ENCODE data around the gene TEX26. TPM values are rescaled to one million over a fixed set of nuclear protein-coding genes. Genes with fewer than 3 reads are reported as not detected.

Gene TEX26
- total RNA-seq, 1 experiment from 2014 or later = not detected

DNA sequence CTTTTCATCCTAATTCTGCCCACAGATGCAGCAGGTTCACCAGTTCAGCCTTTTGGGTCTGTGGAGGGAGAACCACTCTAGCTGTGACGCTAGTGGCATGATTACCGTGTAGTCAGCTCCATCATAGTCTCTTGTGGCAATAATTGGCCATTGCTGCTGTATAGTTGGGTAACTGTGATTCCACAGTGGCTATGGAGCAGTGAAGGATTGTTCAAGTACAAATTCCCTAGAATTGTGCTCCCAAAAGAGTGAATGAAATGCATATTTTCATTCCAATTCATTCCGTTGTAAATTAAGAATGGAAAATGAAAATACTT is 856 bp downstream of the TEX26 start:
- no peak overlapping the region for H3K27ac ChIP-seq
- H3K4me1 ChIP-seq = no peaks in the 10 kb centered on the region
- H3K36me3 ChIP-seq = no peaks in the 10 kb centered on the region
- no peaks in the 10 kb centered on the region for H3K27me3 ChIP-seq
- no peak for DNase-seq
- no peaks in the 10 kb centered on the region for H3K9me3 ChIP-seq (replicated peaks)
- no peak overlapping the region for H3K4me3 ChIP-seq

DNA sequence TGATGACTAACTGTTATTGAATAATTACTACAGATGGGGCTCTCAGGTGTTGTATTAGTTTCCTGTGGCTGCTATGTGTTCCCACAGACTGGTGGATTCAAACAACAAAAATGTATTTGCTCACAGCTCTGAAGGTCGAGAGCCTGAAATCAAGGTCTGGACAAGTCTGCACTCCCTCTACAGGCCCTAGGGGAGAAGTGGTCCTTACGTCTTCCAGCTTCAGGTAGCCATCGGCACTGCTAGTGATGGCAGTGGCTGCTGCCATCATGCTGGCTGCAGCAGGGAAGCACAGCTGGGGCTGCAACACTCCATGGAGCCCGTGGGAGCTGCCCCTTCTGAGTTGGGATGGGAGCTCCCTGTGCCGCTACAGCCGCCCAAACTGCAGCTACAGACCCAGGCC is 1.9 kb downstream of the TEX26 start:
- H3K4me3 ChIP-seq = no peak overlapping the region
- H3K27me3 ChIP-seq = no peaks in the 10 kb centered on the region
- H3K4me1 ChIP-seq = no peaks in the 10 kb centered on the region
- H3K27ac ChIP-seq = no peak overlapping the region
- DNase-seq = no peak
- no peaks in the 10 kb centered on the region for H3K9me3 ChIP-seq (replicated peaks)
- H3K36me3 ChIP-seq = no peaks in the 10 kb centered on the region

DNA sequence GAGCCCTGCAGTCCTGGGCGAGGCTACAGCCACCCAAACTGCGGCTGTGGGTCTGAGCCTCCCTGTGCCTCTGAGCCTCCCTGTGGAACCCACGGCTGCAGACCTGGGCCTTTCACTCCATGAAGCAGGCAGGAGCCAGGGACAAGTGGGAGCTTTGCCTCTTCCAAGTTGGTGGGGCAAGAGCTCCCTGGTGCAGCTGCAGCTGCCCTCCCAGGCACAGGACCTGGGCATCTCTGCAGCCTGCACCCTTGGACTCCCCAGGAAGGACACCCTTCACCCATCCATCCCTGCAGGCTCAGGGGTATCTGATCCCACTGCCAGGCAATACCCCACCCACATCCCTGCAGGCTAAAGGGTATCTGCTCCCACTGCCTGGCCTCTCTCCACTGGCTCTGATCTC is 2.3 kb downstream of the TEX26 start:
- Histone ChIP-seq H3K9me3 (replicated peaks) (no peaks in the 10 kb centered on the region), H3K36me3 (no peaks in the 10 kb centered on the region), H3K4me3 (no peak overlapping the region), H3K27ac (no peak overlapping the region), H3K27me3 (no peaks in the 10 kb centered on the region), H3K4me1 (no peaks in the 10 kb centered on the region)
- no peak for DNase-seq

DNA sequence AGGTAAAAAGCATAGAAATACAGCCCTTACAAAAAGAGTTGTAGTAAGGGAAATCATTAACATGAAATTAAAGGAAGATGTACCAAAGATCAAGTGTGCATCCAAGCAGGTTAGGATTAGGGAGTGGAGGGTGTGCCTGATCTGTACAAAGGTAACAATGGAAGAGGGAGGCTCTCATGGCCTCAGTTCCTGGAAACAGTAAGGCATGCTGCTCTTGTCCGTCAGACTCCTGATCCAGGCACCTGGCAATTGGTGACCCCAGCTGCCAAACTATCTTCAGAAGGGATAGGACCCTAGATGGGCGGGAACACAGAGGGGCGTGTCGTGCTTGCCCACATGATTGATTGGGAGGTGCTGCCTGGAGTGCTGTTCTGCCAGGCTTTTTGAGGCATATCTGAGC is 4.5 kb downstream of the TEX26 start:
- Histone ChIP-seq H3K4me1 (no peaks in the 10 kb centered on the region), H3K27me3 (no peaks in the 10 kb centered on the region), H3K36me3 (no peaks in the 10 kb centered on the region), H3K27ac (no peak overlapping the region), H3K4me3 (no peak overlapping the region), H3K9me3 (replicated peaks) (no peaks in the 10 kb centered on the region)
- DNase-seq = no peak

DNA sequence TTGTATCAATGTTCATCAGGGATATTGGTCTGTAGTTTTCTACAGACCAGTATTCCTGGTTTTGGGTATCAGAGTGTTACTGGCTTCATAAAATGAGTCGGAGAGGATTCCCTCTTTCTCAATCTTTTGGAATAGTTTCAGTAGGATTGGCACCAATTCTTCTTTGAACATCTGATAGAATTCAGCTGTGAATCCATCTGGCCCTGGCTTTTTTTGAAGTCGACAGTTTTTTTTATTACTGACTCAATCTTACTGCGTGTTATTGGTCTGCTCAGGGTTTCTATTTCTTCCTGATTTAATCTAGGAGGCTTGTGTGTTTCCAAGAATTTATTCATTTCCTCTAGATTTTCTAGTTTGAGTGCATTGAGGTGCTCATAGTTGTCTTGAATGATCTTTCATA is 11.4 kb downstream of the TEX26 start:
- no peaks in the 10 kb centered on the region for H3K4me1 ChIP-seq
- no peak overlapping the region for H3K27ac ChIP-seq
- peaks cover 11% of the 10 kb centered on the region for H3K9me3 ChIP-seq (replicated peaks)
- DNase-seq = no peak
- H3K36me3 ChIP-seq = no peaks in the 10 kb centered on the region
- H3K27me3 ChIP-seq = no peaks in the 10 kb centered on the region
- no peak overlapping the region for H3K4me3 ChIP-seq

DNA sequence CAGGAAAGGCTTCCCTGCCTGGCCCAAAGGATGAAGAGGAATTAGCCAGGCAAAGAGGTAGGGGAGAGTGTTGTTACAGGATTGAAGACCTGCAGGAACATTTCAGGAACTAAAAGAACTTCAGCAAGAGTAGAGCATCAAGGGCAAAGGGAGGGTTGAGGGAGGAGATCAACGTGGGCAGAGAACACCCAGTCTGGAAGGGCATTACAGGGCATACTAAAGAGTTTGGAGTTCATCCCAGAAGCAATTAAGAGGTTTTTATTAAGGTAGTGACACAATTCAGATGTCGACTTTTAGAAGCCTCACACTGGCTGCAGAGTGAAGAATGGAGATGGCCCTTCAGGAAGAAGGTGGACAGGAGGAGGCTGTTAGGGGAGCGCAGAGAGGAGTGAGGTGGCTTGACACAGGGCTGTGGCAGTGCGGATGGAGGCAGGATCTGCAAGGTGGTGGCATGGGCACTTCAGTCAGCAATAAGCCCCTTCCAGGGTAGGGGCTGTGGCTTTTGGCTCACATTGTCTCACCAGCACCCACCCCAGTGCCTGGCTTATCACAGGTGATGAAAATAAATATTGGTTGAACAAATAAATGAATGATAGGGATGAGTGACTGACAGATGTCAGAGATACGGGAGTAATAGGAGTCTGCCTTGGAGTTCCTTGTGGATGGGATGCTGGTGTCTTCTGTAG is 24.9 kb downstream of the TEX26 start:
- Histone ChIP-seq H3K27ac (no peak overlapping the region), H3K4me1 (no peaks in the 10 kb centered on the region), H3K4me3 (no peak overlapping the region), H3K9me3 (replicated peaks) (peaks cover 4% of the 10 kb centered on the region; the same call in 1 of the 2 replicates), H3K27me3 (no peaks in the 10 kb centered on the region), H3K36me3 (no peaks in the 10 kb centered on the region)
- no peak for DNase-seq

DNA sequence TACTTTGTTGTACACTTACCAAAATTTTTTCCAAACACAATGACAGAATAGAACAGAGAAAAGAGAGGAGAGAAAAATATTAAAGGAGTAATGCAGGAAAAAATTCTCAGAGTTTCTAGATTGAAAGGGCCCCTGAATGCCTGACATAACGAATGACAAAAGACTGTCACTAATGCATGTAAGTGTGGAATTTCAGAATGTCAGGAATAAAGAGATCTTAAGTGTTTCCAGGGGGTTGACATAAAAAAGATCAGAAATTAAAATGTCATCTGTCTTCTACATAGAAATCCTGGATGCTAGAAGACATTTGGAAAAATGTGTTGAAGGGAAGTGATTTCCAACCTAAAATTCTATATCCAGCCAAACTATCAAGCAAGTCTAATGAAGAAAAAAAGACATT is 27.2 kb downstream of the TEX26 start:
- Histone ChIP-seq H3K4me3 (no peak overlapping the region), H3K9me3 (replicated peaks) (peaks cover 4% of the 10 kb centered on the region; the same call in 1 of the 2 replicates), H3K4me1 (no peaks in the 10 kb centered on the region), H3K27ac (no peak overlapping the region), H3K27me3 (no peaks in the 10 kb centered on the region), H3K36me3 (no peaks in the 10 kb centered on the region)
- no peak for DNase-seq

DNA sequence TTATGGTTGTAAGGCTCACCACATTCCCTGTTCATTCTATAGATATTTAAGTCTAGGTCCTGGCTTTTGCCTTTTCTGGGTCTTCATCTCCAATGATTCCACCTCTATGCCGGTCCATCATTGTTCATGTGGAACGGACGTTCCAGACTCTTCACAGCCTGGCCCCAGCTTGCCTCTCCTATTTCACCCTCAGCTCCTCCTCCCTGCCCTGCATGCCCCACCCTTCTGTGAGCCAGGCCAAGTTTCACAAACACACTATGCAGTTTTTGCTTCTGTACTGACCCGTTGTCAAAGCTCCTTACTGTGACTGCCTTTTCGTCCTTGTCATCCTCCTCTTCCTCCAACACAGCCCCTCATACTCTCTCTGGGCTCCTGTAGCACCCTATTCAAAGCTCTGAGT is 31.3 kb downstream of the TEX26 start:
- no peak overlapping the region for H3K27ac ChIP-seq
- H3K4me1 ChIP-seq = no peaks in the 10 kb centered on the region
- no peaks in the 10 kb centered on the region; the same call in 1 of the 2 replicates for H3K27me3 ChIP-seq
- H3K36me3 ChIP-seq = no peaks in the 10 kb centered on the region
- DNase-seq = peak; percentile 40 to 65
- H3K9me3 ChIP-seq (replicated peaks) = peaks cover 4% of the 10 kb centered on the region; the same call in 1 of the 2 replicates
- no peak overlapping the region for H3K4me3 ChIP-seq

DNA sequence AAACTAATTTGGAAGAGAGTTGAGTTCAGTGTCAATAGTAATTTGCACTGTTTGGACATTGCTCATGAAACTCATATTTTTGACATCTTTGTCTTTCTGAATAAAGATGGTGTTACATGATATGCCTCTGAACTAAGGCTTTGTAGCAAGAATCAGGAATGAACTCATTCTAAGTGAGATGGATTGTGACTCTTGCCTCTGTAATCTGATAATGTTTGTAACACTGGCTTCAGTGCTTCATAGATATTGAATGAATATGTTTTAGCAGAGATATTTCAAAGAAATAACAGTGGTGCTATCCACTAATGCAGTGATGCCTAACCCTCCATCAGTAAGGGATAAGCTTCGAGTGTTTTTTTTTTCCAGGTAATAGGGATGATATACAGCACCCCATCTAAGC is 32.9 kb downstream of the TEX26 start:
- Histone ChIP-seq H3K27me3 (no peaks in the 10 kb centered on the region; the same call in 1 of the 2 replicates), H3K4me1 (no peaks in the 10 kb centered on the region)
- no peak for DNase-seq

DNA sequence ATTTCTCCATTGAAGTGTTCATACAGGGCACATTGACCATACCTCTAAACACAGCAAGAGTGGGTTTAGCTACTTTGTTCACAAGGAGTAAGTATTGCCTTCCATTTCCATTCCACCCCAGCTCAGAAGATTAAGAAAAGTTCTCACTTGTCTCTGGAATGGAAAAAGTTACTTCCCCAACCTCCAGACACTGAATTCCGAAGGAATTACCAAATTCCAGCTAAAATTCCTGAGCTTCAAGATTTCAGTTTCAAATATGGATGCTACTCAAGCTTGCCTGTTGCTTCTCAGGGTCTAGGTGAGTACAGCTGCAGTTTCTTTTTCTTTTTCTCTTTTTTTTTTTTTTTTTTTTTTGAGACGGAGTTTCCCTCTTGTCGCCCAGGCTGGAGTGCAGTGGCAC is 33.6 kb downstream of the TEX26 start:
- Histone ChIP-seq H3K9me3 (replicated peaks) (no peaks in the 10 kb centered on the region), H3K27ac (no peak overlapping the region), H3K4me1 (no peaks in the 10 kb centered on the region), H3K36me3 (no peaks in the 10 kb centered on the region), H3K4me3 (no peak overlapping the region), H3K27me3 (no peaks in the 10 kb centered on the region; the same call in 1 of the 2 replicates)
- no peak for DNase-seq

More for the DNA sequence above, 32.9 kb downstream of the TEX26 start:
- H3K36me3 ChIP-seq = no peaks in the 10 kb centered on the region
- H3K9me3 ChIP-seq (replicated peaks) = no peaks in the 10 kb centered on the region
- no peak overlapping the region for H3K4me3 ChIP-seq
- H3K27ac ChIP-seq = no peak overlapping the region

DNA sequence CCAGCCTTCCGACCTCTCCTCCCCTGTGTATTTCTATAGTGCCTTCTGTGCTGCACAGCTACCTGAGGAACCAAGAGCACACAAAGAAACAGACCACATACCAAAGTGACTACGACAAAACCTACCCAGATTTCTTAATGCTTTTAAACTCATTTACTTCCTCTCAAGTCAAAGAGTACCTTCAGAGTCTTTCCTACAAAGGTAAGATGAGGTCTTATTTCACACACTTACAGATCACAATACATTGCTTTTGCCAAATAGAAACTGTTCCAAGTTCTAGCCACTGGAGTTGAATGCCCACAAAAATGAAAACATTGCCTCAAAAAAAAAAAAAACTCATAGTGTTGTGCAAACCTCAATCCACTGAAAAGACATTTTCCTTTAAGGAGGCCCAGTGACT is 36.4 kb downstream of the TEX26 start:
- Histone ChIP-seq H3K4me1 (no peaks in the 10 kb centered on the region), H3K27ac (no peak overlapping the region), H3K4me3 (no peak overlapping the region), H3K9me3 (replicated peaks) (no peaks in the 10 kb centered on the region), H3K36me3 (no peaks in the 10 kb centered on the region), H3K27me3 (no peaks in the 10 kb centered on the region; the same call in 1 of the 2 replicates)
- DNase-seq = no peak

DNA sequence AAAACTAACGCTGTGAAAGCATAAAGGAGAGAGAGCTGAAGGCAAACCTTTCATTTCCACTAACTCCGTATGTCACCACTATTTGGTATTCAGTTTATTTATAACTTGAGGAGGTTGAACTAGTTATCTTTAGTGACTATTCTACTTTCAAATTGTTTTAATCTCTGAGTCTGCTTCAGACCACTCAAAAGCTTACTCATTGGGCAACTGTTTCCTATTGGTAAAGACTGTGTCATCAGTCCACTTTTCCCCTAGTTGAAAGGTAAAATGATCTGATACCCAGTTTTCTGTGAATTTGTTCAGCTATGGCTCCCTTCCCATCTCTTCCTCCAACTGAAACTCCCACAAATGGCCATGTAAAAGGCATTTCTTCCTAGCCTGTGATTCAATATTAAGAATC is 39.1 kb downstream of the TEX26 start:
- DNase-seq = no peak
- Histone ChIP-seq H3K9me3 (replicated peaks) (no peaks in the 10 kb centered on the region), H3K27ac (no peak overlapping the region), H3K27me3 (no peaks in the 10 kb centered on the region; the same call in 1 of the 2 replicates), H3K4me3 (no peak overlapping the region), H3K36me3 (no peaks in the 10 kb centered on the region), H3K4me1 (no peaks in the 10 kb centered on the region)

DNA sequence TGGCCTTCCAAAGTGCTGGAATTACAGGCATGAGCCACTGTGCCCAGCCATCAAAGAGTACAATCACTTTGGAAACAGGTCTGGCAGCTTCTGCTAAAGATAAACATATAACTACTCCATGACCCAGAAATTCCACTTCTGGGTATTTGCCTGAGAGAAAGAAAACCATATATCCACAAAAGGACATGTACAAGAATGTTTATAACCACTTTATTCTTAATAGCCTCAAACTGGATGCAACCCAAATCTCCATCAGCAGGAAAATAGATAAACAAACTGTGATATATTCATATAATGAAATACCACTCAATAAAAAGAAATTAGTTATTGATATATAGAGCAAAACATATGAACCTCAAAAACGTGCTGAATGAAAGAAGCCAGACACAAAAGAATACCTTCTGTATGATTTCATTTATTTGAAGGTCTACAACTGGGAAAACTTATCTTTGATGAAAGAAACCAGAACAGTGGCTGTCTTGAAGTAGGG is 40.5 kb downstream of the TEX26 start:
- Histone ChIP-seq H3K27ac (no peak overlapping the region), H3K4me1 (peaks cover 8% of the 10 kb centered on the region), H3K27me3 (no peaks in the 10 kb centered on the region; the same call in 1 of the 2 replicates), H3K9me3 (replicated peaks) (no peaks in the 10 kb centered on the region), H3K4me3 (no peak overlapping the region), H3K36me3 (no peaks in the 10 kb centered on the region)
- no peak for DNase-seq

DNA sequence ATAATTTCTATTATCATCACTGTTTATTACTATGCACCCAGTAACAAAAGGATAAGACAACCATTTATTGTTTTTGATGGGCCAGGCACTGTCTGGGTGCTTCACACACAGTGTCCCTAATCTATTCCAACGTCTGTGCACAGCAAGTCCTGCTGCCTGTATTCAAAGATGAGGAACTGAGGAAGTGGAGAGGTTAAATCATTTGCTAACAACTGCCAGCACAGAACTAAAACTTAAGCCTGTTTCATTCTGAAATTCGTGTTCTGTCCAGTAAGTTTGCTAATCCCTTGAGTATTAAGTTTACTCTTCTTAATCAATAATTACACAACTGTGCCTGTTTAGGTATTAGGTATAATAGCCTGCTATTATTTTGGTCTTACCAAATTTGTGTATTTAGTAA is 41.9 kb downstream of the TEX26 start:
- Histone ChIP-seq H3K36me3 (no peaks in the 10 kb centered on the region), H3K4me3 (no peak overlapping the region), H3K9me3 (replicated peaks) (no peaks in the 10 kb centered on the region), H3K27me3 (no peaks in the 10 kb centered on the region), H3K27ac (no peak overlapping the region), H3K4me1 (peaks cover 12% of the 10 kb centered on the region)
- no peak for DNase-seq

DNA sequence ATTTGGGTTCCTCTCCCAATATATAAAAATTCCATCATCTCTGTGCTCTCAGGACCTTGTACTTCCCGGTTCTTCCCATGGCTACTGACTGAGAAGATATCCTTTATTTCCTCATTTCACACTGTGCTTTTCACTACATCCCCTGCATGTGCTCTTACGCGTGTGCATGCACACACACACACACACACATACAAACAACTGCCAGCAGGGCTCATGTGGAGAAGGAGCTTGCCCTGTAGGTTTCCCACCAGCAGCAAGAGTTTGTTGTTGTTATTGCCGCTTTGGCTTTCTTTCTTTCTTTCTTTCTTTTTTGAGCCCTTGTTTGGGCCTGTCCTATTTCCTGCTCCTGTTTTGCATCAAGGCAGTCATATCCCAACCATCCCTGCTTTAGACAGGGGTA is 43.6 kb downstream of the TEX26 start:
- no peaks in the 10 kb centered on the region for H3K9me3 ChIP-seq (replicated peaks)
- no peak overlapping the region for H3K27ac ChIP-seq
- DNase-seq = no peak
- no peaks in the 10 kb centered on the region for H3K36me3 ChIP-seq
- no peak overlapping the region for H3K4me3 ChIP-seq
- no peaks in the 10 kb centered on the region for H3K27me3 ChIP-seq
- peaks cover 12% of the 10 kb centered on the region for H3K4me1 ChIP-seq
